Heart right ventricle (tissue), 16 donors: ENCODE data around the gene MIF4GD. TPM values are rescaled to one million over a fixed set of nuclear protein-coding genes. Genes with fewer than 3 reads are reported as not detected.
"Not testable (repeated sequence)": the region's sequence is repeated elsewhere in the genome, so short reads cannot be mapped to it uniquely, and the experiment has no call there.

Experiments
- ATAC-seq, 8 donors: fragments of 200-7000 bp; cut with Tn5 transposase; one replicate each; pipeline ENCODE4 v1.9.1; 2020; ENCODE audit warnings: mild to moderate bottlenecking in 8 of 8, moderate library complexity in 8 of 8, moderate number of reproducible peaks in 1 of 8
- DNase-seq, 2 donors: peaks; one replicate each; pipeline ENCODE4 v3.0.0-alpha.2; 2020
- H3K27ac ChIP-seq, 10 donors: fragments of 200-600 bp; sonication (generic) in 2 of 10; one replicate each; pipeline versions ENCODE4 v1.5.0 to v1.8.0; 2020 to 2022; ENCODE audit warnings: mild to moderate bottlenecking in 3 of 10
- H3K27me3 ChIP-seq, 7 donors: fragments of 200-600 bp; one replicate each; pipeline ENCODE4 v1.8.0; 2021 to 2022; ENCODE audit warnings: mild to moderate bottlenecking in 2 of 7
- H3K36me3 ChIP-seq, 9 donors: fragments of 200-600 bp; sonication (generic) in 1 of 9; one replicate each; pipeline versions ENCODE4 v1.5.0 to v1.8.0; 2020 to 2022; ENCODE audit warnings: mild to moderate bottlenecking in 2 of 9
- H3K4me1 ChIP-seq, 9 donors: fragments of 200-600 bp; sonication (generic) in 1 of 9; one replicate each; pipeline versions ENCODE4 v1.5.0 to v1.8.0; 2020 to 2022; ENCODE audit warnings: mild to moderate bottlenecking in 4 of 9
- H3K4me3 ChIP-seq, 10 donors: fragments of 200-600 bp; sonication (generic) in 2 of 10; one replicate each; pipeline versions ENCODE4 v1.5.0 to v1.8.0; 2020 to 2022; ENCODE audit warnings: mild to moderate bottlenecking in 7 of 10, moderate library complexity in 2 of 10
- H3K9me3 ChIP-seq, 11 donors: fragments of 200-600 bp in 10 of 11; sonication (generic) in 2 of 11; one replicate each; pipeline versions ENCODE4 v1.5.0 to v1.8.0; 2013 to 2022; ENCODE audit warnings: mild to moderate bottlenecking in 2 of 11, control low read depth in 1 of 11, moderate library complexity in 1 of 11
- WGBS, 2 donors: extraction: QIAGEN DNeasy Blood & Tissue Kit; methylation state at CpG; one replicate each; pipeline ENCODE4 v1.1.7; 2013; ENCODE audit warnings: inconsistent platforms in 1 of 2; 5-methylcytosine and 5-hydroxymethylcytosine counted together
- intact Hi-C, 10 donors: fragments of 100-400 bp; cut with DNase I; formaldehyde crosslinking; loops; one replicate each; pipeline versions ENCODE4 v1.11.1 to v1.14.2; 2022
- polyA plus RNA-seq, 2 donors: library from polyadenylated mRNA; stranded (reverse); fragments of 200-250 nt; gene quantifications; one replicate each; pipeline ENCODE4 v1.2.3, GENCODE V29; 2013
- total RNA-seq, 10 donors: library from RNA; stranded (reverse); fragmentation: NEBNext Ultra II Directional in 3 of 10; extraction: Animal tissue kit (Norgen Biotek cat#: 25700) in 3 of 10; gene quantifications; one replicate each; pipeline versions ENCODE4 v1.2.1 to v1.2.4, GENCODE V29; 2021 to 2023
- TF ChIP-seq, protein P1 (sequence below), 9 donors: fragments of 200-600 bp; sonication (generic) in 2 of 9; IDR thresholded peaks; one replicate each; pipeline versions ENCODE4 v1.5.0 to v1.8.0; 2021 to 2022; ENCODE audit warnings: antibody characterized with exemption in 9 of 9, mild to moderate bottlenecking in 5 of 9, moderate library complexity in 1 of 9
- donor health status: Arrhythmogenic right ventricular cardiomyopathy.
- donor health status: ischemic (EF 13 %, LVEDD 7.1; RV severe dilation, severe dysfunction).
- donor health status: healthy with polysubstance abuse.
- donor health status: DM: no; HTN: yes; CAD: no.
- donor health status: DM: no; HTN: no; CAD: no.
- donor health status: ischemic (EF 25% LVEDD 6.9; RV normal size, moderate dysfunction).
- donor health status: ischemic (EF 25% LVEDD 5.7; RV mildly dilated, moderate dysfunction).
- donor health status: healthy.
- donor health status: DM: yes; HTN: yes; CAD: no.
- donor health status: Ischemic cardiomyopathy.
- donor health status: ischemic (EF 35%, LVEDD 5.7; RV mildly dilated, moderate dysfunction).
- donor health status: nonischemic (EF 11% LVEDD 7.7; RV severe dilation, severe dysfunction).
- donor health status: DM: yes; HTN: yes; CAD: no.
- donor health status: PGD.
- donor health status: ischemic (EF 29% LVEDD 5.4; RV normal size, mild dysfunction).
- donor health status: nonischemic (EF 23%, LVEDD 6.1; RV moderate dilation, normal function).

Gene MIF4GD
- total and polyA plus RNA-seq, 12 donors, result 7.5 to 27.7 (median 15.6) TPM

DNA sequence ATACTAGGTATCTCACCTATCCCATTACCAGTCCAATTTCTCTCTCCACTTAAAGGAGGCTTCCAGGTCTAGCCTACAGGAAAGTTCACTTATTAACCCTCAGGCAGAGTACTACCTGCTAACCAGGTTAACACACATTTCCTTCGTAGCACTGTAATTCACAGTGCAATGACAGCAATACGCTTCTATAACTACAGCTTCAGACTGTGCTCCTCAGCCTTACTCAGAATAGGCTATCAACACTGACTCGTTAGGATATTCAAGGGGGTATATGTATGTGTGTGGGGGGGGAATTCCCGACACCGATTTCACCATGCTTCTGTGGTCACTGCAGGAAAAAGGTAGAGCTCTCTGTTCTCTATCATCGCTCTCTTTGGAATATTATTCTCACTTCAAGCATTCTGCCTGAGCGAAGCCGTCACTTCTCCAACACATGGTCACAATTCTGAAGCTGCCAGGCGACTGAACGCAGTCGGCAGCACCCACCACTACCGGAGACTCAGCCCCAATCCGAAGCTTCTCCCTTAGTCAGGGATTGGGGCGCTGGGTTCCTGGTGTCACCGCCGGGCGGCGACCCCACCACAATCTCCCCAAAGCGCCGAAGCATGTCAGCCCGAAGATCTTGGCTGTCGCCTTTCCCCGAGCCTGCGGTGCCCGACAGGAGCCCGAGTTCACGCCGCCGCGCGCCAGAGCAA, 10.2 kb downstream of the MIF4GD start:
- TF ChIP-seq, protein P1, sequence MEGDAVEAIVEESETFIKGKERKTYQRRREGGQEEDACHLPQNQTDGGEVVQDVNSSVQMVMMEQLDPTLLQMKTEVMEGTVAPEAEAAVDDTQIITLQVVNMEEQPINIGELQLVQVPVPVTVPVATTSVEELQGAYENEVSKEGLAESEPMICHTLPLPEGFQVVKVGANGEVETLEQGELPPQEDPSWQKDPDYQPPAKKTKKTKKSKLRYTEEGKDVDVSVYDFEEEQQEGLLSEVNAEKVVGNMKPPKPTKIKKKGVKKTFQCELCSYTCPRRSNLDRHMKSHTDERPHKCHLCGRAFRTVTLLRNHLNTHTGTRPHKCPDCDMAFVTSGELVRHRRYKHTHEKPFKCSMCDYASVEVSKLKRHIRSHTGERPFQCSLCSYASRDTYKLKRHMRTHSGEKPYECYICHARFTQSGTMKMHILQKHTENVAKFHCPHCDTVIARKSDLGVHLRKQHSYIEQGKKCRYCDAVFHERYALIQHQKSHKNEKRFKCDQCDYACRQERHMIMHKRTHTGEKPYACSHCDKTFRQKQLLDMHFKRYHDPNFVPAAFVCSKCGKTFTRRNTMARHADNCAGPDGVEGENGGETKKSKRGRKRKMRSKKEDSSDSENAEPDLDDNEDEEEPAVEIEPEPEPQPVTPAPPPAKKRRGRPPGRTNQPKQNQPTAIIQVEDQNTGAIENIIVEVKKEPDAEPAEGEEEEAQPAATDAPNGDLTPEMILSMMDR (IDR thresholded peaks at IDR 0.05), result peak in 1 of 9 donors; percentile 27
- H3K27me3 ChIP-seq, result no peaks in the 10 kb centered on the region
- WGBS, 2 donors, result 2 to 3% methylated on average over 30 to 31 of the region's 31 CpGs
- ATAC-seq, result peak in 4 of 8 donors; percentile 2 to 24 (median 4)
- H3K9me3 ChIP-seq, result no peaks in the 10 kb centered on the region
- intact Hi-C loops, result no loop called here
- peak overlapping the region; percentile 93 to 99 (median 97) for H3K27ac ChIP-seq
- H3K4me1 ChIP-seq, result peaks cover 4 to 49% (median 33%) of the 10 kb centered on the region in 9 donors
- peak overlapping the region; percentile 75 to 100 (median 94) for H3K4me3 ChIP-seq
- peaks cover 0 to 32% (median 23%) of the 10 kb centered on the region in 9 donors for H3K36me3 ChIP-seq
- DNase-seq, result no peak

DNA sequence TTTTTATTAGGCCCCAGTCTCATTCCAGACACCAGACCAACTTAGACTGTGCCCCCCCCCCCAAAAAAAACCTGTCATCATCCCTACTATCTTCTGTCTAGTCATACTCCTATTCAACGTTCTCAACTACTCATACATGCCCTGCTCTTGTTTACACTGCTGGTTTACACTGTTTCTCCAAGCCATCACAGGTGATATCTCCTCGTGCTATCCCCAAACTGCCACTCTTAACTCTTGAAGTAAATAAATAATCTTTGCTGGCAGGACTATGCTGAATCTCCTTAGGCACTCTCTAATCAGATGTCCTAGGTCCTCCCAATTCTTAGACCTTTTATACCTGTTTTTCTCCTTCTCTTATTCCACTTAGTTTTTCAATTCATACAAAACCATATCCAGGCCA, 13.8 kb downstream of the MIF4GD start:
- 46 to 63% methylated on average over 2 of the region's 2 CpGs for WGBS, 2 donors
- DNase-seq, H3K4me3 ChIP-seq, ATAC-seq, H3K36me3 ChIP-seq, H3K9me3 ChIP-seq, H3K27ac ChIP-seq, H3K27me3 ChIP-seq, intact Hi-C loops: not testable (repeated sequence)
- H3K4me1 ChIP-seq, result peaks cover 4 to 41% (median 24%) of the 10 kb centered on the region in 9 donors

DNA sequence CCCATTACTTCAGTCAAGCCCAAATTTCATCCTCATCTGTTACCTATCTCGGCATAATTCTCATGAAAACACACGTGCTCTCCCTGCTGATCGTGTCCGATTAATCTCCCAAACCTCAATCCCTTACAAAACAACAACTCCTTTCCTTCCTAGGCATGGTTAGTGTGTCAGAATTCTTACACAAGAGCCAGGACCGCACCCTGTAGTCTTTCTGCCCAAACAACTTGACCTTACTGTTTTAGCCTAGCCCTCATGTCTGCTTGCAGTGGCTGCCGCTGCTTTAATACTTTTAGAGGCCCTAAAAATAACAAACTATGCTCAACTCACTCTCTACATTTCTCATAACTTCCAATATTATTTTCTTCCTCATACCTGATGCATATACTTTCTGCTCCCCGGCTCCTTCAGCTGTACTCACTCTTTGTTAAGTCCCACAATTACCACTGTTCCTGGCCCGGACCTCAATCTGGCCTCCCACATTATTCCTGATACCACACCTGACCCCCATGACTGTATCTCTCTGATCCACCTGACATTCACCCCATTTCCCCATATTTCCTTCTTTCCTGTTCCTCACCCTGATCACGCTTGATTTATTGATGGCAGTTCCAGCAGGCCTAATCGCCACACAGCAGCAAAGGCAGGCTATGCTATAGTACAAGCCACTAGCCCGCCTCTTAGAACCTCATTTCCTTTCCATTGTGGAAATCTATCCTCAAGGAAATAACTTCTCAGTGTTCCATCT, 14.9 kb downstream of the MIF4GD start:
- peak overlapping the region in 5 of 10 donors; percentile 10 to 60 (median 40) for H3K27ac ChIP-seq
- WGBS, 2 donors, result 70 to 74% methylated on average over 9 to 11 of the region's 11 CpGs

DNA sequence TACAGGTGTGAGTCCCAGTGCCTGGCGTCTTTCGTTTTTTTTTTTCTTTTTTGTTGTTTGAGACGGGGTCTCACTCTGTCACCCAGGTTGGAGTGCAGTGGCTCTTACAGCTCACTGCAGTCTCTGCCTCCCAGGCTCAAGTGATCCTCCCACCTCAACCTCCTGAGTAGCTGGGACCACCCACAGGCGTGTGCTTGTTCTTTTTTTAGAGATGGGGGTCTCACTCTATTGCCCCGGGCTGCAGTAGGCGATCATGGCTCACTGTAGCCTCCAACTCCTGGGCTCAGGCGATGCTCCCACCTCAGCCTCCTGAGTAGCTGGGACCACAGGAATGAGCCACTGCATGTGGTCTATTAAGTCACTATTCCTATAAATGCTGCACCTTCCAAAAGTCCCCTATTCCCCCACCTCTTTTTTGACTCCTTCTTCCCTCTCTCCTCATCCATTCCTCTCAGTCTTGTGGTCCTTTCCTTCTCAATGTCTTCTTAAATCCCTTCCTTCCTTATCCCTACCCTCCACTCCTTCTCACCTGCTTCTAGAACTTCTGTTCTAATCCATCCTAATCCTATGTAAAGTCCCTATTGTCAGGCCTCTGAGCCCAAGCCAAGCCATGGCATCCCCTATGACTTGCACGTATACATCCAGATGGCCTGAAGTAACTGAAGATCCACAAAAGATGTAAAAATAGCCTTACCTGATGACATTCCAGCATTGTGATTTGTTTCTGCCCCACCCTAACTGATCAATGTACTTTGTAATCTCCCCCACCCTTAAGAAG, 18.8 kb downstream of the MIF4GD start:
- Histone ChIP-seq H3K4me3 (no peak overlapping the region), H3K27ac (peak overlapping the region in 1 of 10 donors; percentile 65), H3K9me3 (no peaks in the 10 kb centered on the region), H3K27me3 (no peaks in the 10 kb centered on the region), H3K36me3 (peaks cover 0 to 11% (median 0%) of the 10 kb centered on the region in 9 donors), H3K4me1 (peaks cover 0 to 37% (median 26%) of the 10 kb centered on the region in 9 donors)
- intact Hi-C loops, result no loop called here
- WGBS, 2 donors, result 91 to 93% methylated on average over 8 of the region's 8 CpGs
- TF ChIP-seq, protein P1 (IDR thresholded peaks at IDR 0.05), result no peak
- DNase-seq, result no peak
- peak in 1 of 8 donors; percentile 38 for ATAC-seq

More for the DNA sequence above, 14.9 kb downstream of the MIF4GD start:
- H3K27me3 ChIP-seq, intact Hi-C loops, H3K4me3 ChIP-seq, H3K9me3 ChIP-seq, DNase-seq, H3K36me3 ChIP-seq, ATAC-seq: not testable (repeated sequence)
- peaks cover 4 to 40% (median 23%) of the 10 kb centered on the region in 9 donors for H3K4me1 ChIP-seq

DNA sequence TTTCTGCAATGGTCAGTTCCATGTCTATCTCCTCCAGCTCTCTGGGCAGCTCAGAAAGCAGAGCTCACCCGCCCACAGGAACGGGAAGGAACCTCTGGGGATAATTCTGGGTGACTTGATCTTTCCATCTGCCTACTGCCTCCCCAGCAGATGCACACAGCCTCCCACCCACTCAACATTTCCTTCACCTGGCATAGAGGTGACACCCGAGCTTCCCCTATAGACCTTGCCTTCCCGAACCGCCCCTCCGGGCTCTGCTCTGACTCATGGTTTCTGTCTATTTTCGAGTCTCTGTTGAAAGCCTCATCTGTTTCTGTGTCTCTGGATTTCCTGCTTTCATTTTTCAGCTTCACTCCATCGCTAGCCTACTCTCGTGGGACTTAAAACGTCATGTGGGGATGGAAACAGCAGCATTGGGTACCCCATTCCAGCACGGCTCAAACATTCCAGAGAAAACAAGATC, 21.0 kb downstream of the MIF4GD start:
- no peak for DNase-seq
- TF ChIP-seq, protein P1 (IDR thresholded peaks at IDR 0.05), result no peak
- intact Hi-C loops, result no loop called here

More for the DNA sequence above, 21.0 kb downstream of the MIF4GD start:
- Histone ChIP-seq H3K27me3 (no peaks in the 10 kb centered on the region), H3K4me3 (peak overlapping the region in 6 of 10 donors; percentile 14 to 34 (median 26)), H3K27ac (peak overlapping the region in 9 of 10 donors; percentile 10 to 77 (median 45)), H3K9me3 (no peaks in the 10 kb centered on the region), H3K4me1 (peaks cover 0 to 35% (median 22%) of the 10 kb centered on the region in 9 donors), H3K36me3 (peaks cover 0 to 30% (median 16%) of the 10 kb centered on the region in 9 donors)
- 48 to 52% methylated on average over 11 of the region's 11 CpGs for WGBS, 2 donors
- peak; percentile 43 to 83 (median 65) for ATAC-seq
